ENCODE data around the gene AKR1C1.

GRCh38 chr10:4934391-4934987 lies 28.7 kb upstream of the AKR1C1 start:
- TF ChIP-seq XRCC5 (optimal IDR thresholded peaks at IDR 0.05; ENCODE audit: low read length) (no peak), ZNF180 (CRISPR knock-in tag; IDR thresholded peaks at IDR 0.05; ENCODE audit: borderline replicate concordance, low read depth) (no peak), ZNF687 (CRISPR knock-in tag; IDR thresholded peaks at IDR 0.05) (no peak)

Data from HepG2 (cell line).